KMS-11 (cell line): Measurements from ENCODE around the gene S100A13.

ENCODE experiments used
- H2AFZ ChIP-seq: fragments of 200-600 bp; sonication (generic); 2 replicates; pipeline ENCODE4 v1.6.1; 2016; ENCODE audit warnings: antibody characterized with exemption, mixed run types, low read depth
- H3K27ac ChIP-seq: fragments of 200-600 bp; sonication (generic); 2 replicates; pipeline ENCODE4 v1.6.1; 2016; ENCODE audit warnings: mild to moderate bottlenecking, mixed run types
- H3K27me3 ChIP-seq: fragments of 200-600 bp; sonication (generic); 2 replicates; pipeline ENCODE4 v1.6.1; 2017; ENCODE audit warnings: mild to moderate bottlenecking, low read depth, mixed run types, moderate library complexity; ENCODE audit not compliant: insufficient read depth
- H3K36me3 ChIP-seq: fragments of 200-600 bp; sonication (generic); 2 replicates; pipeline ENCODE4 v1.6.1; 2017; ENCODE audit warnings: mild to moderate bottlenecking, mixed run types; ENCODE audit not compliant: insufficient read depth
- H3K4me1 ChIP-seq: fragments of 200-600 bp; sonication (generic); 2 replicates; pipeline ENCODE4 v1.6.1; 2016; ENCODE audit warnings: mild to moderate bottlenecking, low read depth, mixed run types; ENCODE audit not compliant: poor library complexity, severe bottlenecking
- H3K4me2 ChIP-seq: fragments of 200-600 bp; sonication (generic); 2 replicates; pipeline ENCODE4 v1.7.0; 2016; ENCODE audit warnings: mild to moderate bottlenecking, mixed run types
- H3K4me3 ChIP-seq: fragments of 200-600 bp; sonication (generic); IDR thresholded peaks from 2 replicates; pipeline ENCODE4 v1.6.1; 2017; ENCODE audit warnings: low read depth, low read length, mixed read lengths; ENCODE audit not compliant: insufficient read depth
- H3K79me2 ChIP-seq: fragments of 200-600 bp; sonication (generic); 2 replicates; pipeline ENCODE4 v1.6.1; 2016; ENCODE audit warnings: low read depth, mixed run types; ENCODE audit not compliant: insufficient read depth
- H3K9ac ChIP-seq: fragments of 200-600 bp; sonication (generic); 2 replicates; pipeline ENCODE4 v1.6.1; 2016; ENCODE audit warnings: mild to moderate bottlenecking, mixed run types
- H4K20me1 ChIP-seq: fragments of 200-600 bp; sonication (generic); 2 replicates; pipeline ENCODE4 v1.6.1; 2016; ENCODE audit warnings: mild to moderate bottlenecking, mixed run types; ENCODE audit not compliant: insufficient read depth
- CTCF ChIP-seq: fragments of 200-600 bp; sonication (generic); conservative IDR thresholded peaks from 2 replicates; pipeline ENCODE4 v1.6.1; 2017; ENCODE audit warnings: low read depth, mild to moderate bottlenecking, antibody characterized with exemption, low read length, moderate library complexity, mixed read lengths

S100A13 gene

GRCh38 chr1:153647346-153647714 is 20.0 kb upstream of the S100A13 start:
- Histone ChIP-seq H3K9ac (no peak overlapping the region), H2AFZ (no peak overlapping the region), H3K36me3 (peaks cover 33% of the 10 kb centered on the region), H3K27me3 (no peaks in the 10 kb centered on the region), H3K4me1 (peaks cover 5% of the 10 kb centered on the region), H4K20me1 (no peaks in the 10 kb centered on the region), H3K4me3 (no peak overlapping the region), H3K79me2 (no peaks in the 10 kb centered on the region), H3K27ac (no peak overlapping the region), H3K4me2 (no peak overlapping the region)
- TF ChIP-seq CTCF, result no peak

GRCh38 chr1:153646672-153647345 is 19.5 kb upstream of the S100A13 start:
- Histone ChIP-seq H3K4me1 (peaks cover 3% of the 10 kb centered on the region), H2AFZ (no peak overlapping the region), H3K9ac (no peak overlapping the region), H3K4me3 (no peak overlapping the region), H3K27me3 (no peaks in the 10 kb centered on the region), H4K20me1 (no peaks in the 10 kb centered on the region), H3K4me2 (no peak overlapping the region), H3K36me3 (peaks cover 38% of the 10 kb centered on the region), H3K27ac (no peak overlapping the region), H3K79me2 (no peaks in the 10 kb centered on the region)
- no peak for TF ChIP-seq CTCF

GRCh38 chr1:153643816-153644215 is 16.5 kb upstream of the S100A13 start:
- H3K27me3 ChIP-seq, result no peaks in the 10 kb centered on the region
- no peaks in the 10 kb centered on the region for H3K4me1 ChIP-seq
- no peak overlapping the region for H3K4me2 ChIP-seq
- no peak overlapping the region for H2AFZ ChIP-seq
- H3K27ac ChIP-seq, result no peak overlapping the region
- TF ChIP-seq CTCF, result no peak
- no peaks in the 10 kb centered on the region for H4K20me1 ChIP-seq
- H3K79me2 ChIP-seq, result peaks cover 17% of the 10 kb centered on the region; the same call in 1 of the 2 replicates
- peaks cover 61% of the 10 kb centered on the region for H3K36me3 ChIP-seq
- H3K4me3 ChIP-seq, result no peak overlapping the region
- H3K9ac ChIP-seq, result no peak overlapping the region

GRCh38 chr1:153643100-153643499 is 15.8 kb upstream of the S100A13 start:
- TF ChIP-seq CTCF, result no peak; the same call in 1 of the 2 replicates
- Histone ChIP-seq H2AFZ (no peak overlapping the region), H3K27me3 (no peaks in the 10 kb centered on the region), H3K79me2 (peaks cover 19% of the 10 kb centered on the region; the same call in 1 of the 2 replicates), H3K9ac (no peak overlapping the region), H4K20me1 (no peaks in the 10 kb centered on the region), H3K4me3 (no peak overlapping the region), H3K4me2 (no peak overlapping the region), H3K4me1 (no peaks in the 10 kb centered on the region), H3K27ac (no peak overlapping the region), H3K36me3 (peaks cover 65% of the 10 kb centered on the region)
